ENCODE results near the gene PLCD1.
A peak's percentile ranks its signal among the peaks of the same experiment; 100 is the strongest.

PLCD1 gene

GRCh38 chr3:38027466-38028465 is 1.7 kb downstream of the PLCD1 start:
- Histone ChIP-seq H3K9me3 (ENCODE audit: control insufficient read depth in 2 of 2, low read length in 2 of 2) (no peaks in the 10 kb centered on the region), H3K36me3 (ENCODE audit: control insufficient read depth in 2 of 2, insufficient read depth in 2 of 2, low read length in 2 of 2) (no peaks in the 10 kb centered on the region), H3K9ac (ENCODE audit: low read depth in 1 of 2, low read length in 2 of 2) (peak overlapping the region in 1 of 2 donors; percentile 5), H3K4me3 (ENCODE audit: low read length in 2 of 2) (no peak overlapping the region), H3K27me3 (ENCODE audit: control insufficient read depth in 2 of 2, insufficient read depth in 2 of 2, low read length in 2 of 2) (peaks cover 0 to 2% of the 10 kb centered on the region in 2 donors), H3K27ac (ENCODE audit: low read depth in 2 of 2, low read length in 2 of 2) (no peak overlapping the region), H3K4me1 (ENCODE audit: control insufficient read depth in 2 of 2, insufficient read depth in 2 of 2, low read length in 2 of 2) (peaks cover 25 to 45% of the 10 kb centered on the region in 2 donors)

GRCh38 chr3:38026856-38027255 is 2.6 kb downstream of the PLCD1 start:
- Histone ChIP-seq H3K9ac (ENCODE audit: low read depth in 1 of 2, low read length in 2 of 2) (no peak overlapping the region), H3K36me3 (ENCODE audit: control insufficient read depth in 2 of 2, insufficient read depth in 2 of 2, low read length in 2 of 2) (no peaks in the 10 kb centered on the region), H3K27ac (ENCODE audit: low read depth in 2 of 2, low read length in 2 of 2) (no peak overlapping the region), H3K4me1 (ENCODE audit: control insufficient read depth in 2 of 2, insufficient read depth in 2 of 2, low read length in 2 of 2) (peaks cover 25 to 41% of the 10 kb centered on the region in 2 donors), H3K9me3 (ENCODE audit: control insufficient read depth in 2 of 2, low read length in 2 of 2) (no peaks in the 10 kb centered on the region), H3K4me3 (ENCODE audit: low read length in 2 of 2) (no peak overlapping the region), H3K27me3 (ENCODE audit: control insufficient read depth in 2 of 2, insufficient read depth in 2 of 2, low read length in 2 of 2) (peaks cover 0 to 2% of the 10 kb centered on the region in 2 donors)

GRCh38 chr3:38022896-38023709 is 6.3 kb downstream of the PLCD1 start:
- Histone ChIP-seq H3K4me1 (ENCODE audit: control insufficient read depth in 2 of 2, insufficient read depth in 2 of 2, low read length in 2 of 2) (peaks cover 11 to 27% of the 10 kb centered on the region in 2 donors), H3K36me3 (ENCODE audit: control insufficient read depth in 2 of 2, insufficient read depth in 2 of 2, low read length in 2 of 2) (peaks cover 11 to 14% of the 10 kb centered on the region in 2 donors), H3K27ac (ENCODE audit: low read depth in 2 of 2, low read length in 2 of 2) (peak overlapping the region in 1 of 2 donors; percentile 97), H3K27me3 (ENCODE audit: control insufficient read depth in 2 of 2, insufficient read depth in 2 of 2, low read length in 2 of 2) (no peaks in the 10 kb centered on the region), H3K4me3 (ENCODE audit: low read length in 2 of 2) (peak overlapping the region; percentile 84 to 94), H3K9me3 (ENCODE audit: control insufficient read depth in 2 of 2, low read length in 2 of 2) (no peaks in the 10 kb centered on the region), H3K9ac (ENCODE audit: low read depth in 1 of 2, low read length in 2 of 2) (peak overlapping the region; percentile 86 to 89)

- H3K27ac ChIP-seq (ENCODE audit: low read depth in 2 of 2, low read length in 2 of 2) = no peak overlapping the region
Observed at GRCh38 chr3:38022301-38022700, 7.1 kb downstream of the PLCD1 start.

GRCh38 chr3:38021196-38021595 is 8.2 kb downstream of the PLCD1 start:
- no peak overlapping the region for H3K4me3 ChIP-seq (ENCODE audit: low read length in 2 of 2)
- peaks cover 29 to 33% of the 10 kb centered on the region in 2 donors for H3K36me3 ChIP-seq (ENCODE audit: control insufficient read depth in 2 of 2, insufficient read depth in 2 of 2, low read length in 2 of 2)
- no peaks in the 10 kb centered on the region for H3K27me3 ChIP-seq (ENCODE audit: control insufficient read depth in 2 of 2, insufficient read depth in 2 of 2, low read length in 2 of 2)
- no peak overlapping the region for H3K27ac ChIP-seq (ENCODE audit: low read depth in 2 of 2, low read length in 2 of 2)
- H3K9ac ChIP-seq (ENCODE audit: low read depth in 1 of 2, low read length in 2 of 2) = no peak overlapping the region
- H3K9me3 ChIP-seq (ENCODE audit: control insufficient read depth in 2 of 2, low read length in 2 of 2) = no peaks in the 10 kb centered on the region
- peaks cover 11 to 30% of the 10 kb centered on the region in 2 donors for H3K4me1 ChIP-seq (ENCODE audit: control insufficient read depth in 2 of 2, insufficient read depth in 2 of 2, low read length in 2 of 2)

More at GRCh38 chr3:38022301-38022700, 7.1 kb downstream of the PLCD1 start:
- no peaks in the 10 kb centered on the region for H3K27me3 ChIP-seq (ENCODE audit: control insufficient read depth in 2 of 2, insufficient read depth in 2 of 2, low read length in 2 of 2)
- H3K4me3 ChIP-seq (ENCODE audit: low read length in 2 of 2) = no peak overlapping the region
- H3K9me3 ChIP-seq (ENCODE audit: control insufficient read depth in 2 of 2, low read length in 2 of 2) = no peaks in the 10 kb centered on the region
- H3K4me1 ChIP-seq (ENCODE audit: control insufficient read depth in 2 of 2, insufficient read depth in 2 of 2, low read length in 2 of 2) = peaks cover 11 to 27% of the 10 kb centered on the region in 2 donors
- H3K9ac ChIP-seq (ENCODE audit: low read depth in 1 of 2, low read length in 2 of 2) = no peak overlapping the region
- H3K36me3 ChIP-seq (ENCODE audit: control insufficient read depth in 2 of 2, insufficient read depth in 2 of 2, low read length in 2 of 2) = peaks cover 19 to 22% of the 10 kb centered on the region in 2 donors

- Histone ChIP-seq H3K4me1 (ENCODE audit: control insufficient read depth in 2 of 2, insufficient read depth in 2 of 2, low read length in 2 of 2) (peaks cover 16 to 30% of the 10 kb centered on the region in 2 donors), H3K9me3 (ENCODE audit: control insufficient read depth in 2 of 2, low read length in 2 of 2) (no peaks in the 10 kb centered on the region), H3K27ac (ENCODE audit: low read depth in 2 of 2, low read length in 2 of 2) (no peak overlapping the region), H3K9ac (ENCODE audit: low read depth in 1 of 2, low read length in 2 of 2) (no peak overlapping the region), H3K36me3 (ENCODE audit: control insufficient read depth in 2 of 2, insufficient read depth in 2 of 2, low read length in 2 of 2) (peaks cover 37 to 41% of the 10 kb centered on the region in 2 donors), H3K4me3 (ENCODE audit: low read length in 2 of 2) (no peak overlapping the region), H3K27me3 (ENCODE audit: control insufficient read depth in 2 of 2, insufficient read depth in 2 of 2, low read length in 2 of 2) (no peaks in the 10 kb centered on the region)
Observed at GRCh38 chr3:38020342-38020726, 9.1 kb downstream of the PLCD1 start.

- H3K9ac ChIP-seq (ENCODE audit: low read depth in 1 of 2, low read length in 2 of 2) = peak overlapping the region in 1 of 2 donors; percentile 15
- H3K27ac ChIP-seq (ENCODE audit: low read depth in 2 of 2, low read length in 2 of 2) = no peak overlapping the region
- no peaks in the 10 kb centered on the region for H3K9me3 ChIP-seq (ENCODE audit: control insufficient read depth in 2 of 2, low read length in 2 of 2)
- no peaks in the 10 kb centered on the region for H3K27me3 ChIP-seq (ENCODE audit: control insufficient read depth in 2 of 2, insufficient read depth in 2 of 2, low read length in 2 of 2)
- peaks cover 40 to 41% of the 10 kb centered on the region in 2 donors for H3K36me3 ChIP-seq (ENCODE audit: control insufficient read depth in 2 of 2, insufficient read depth in 2 of 2, low read length in 2 of 2)
- no peak overlapping the region for H3K4me3 ChIP-seq (ENCODE audit: low read length in 2 of 2)
- peaks cover 14 to 32% of the 10 kb centered on the region in 2 donors for H3K4me1 ChIP-seq (ENCODE audit: control insufficient read depth in 2 of 2, insufficient read depth in 2 of 2, low read length in 2 of 2)
Observed at GRCh38 chr3:38019658-38020341, 9.6 kb downstream of the PLCD1 start.

GRCh38 chr3:38018296-38019266 is 10.9 kb downstream of the PLCD1 start:
- H3K36me3 ChIP-seq (ENCODE audit: control insufficient read depth in 2 of 2, insufficient read depth in 2 of 2, low read length in 2 of 2) = peaks cover 41 to 43% of the 10 kb centered on the region in 2 donors
- no peaks in the 10 kb centered on the region for H3K27me3 ChIP-seq (ENCODE audit: control insufficient read depth in 2 of 2, insufficient read depth in 2 of 2, low read length in 2 of 2)
- peaks cover 14 to 30% of the 10 kb centered on the region in 2 donors for H3K4me1 ChIP-seq (ENCODE audit: control insufficient read depth in 2 of 2, insufficient read depth in 2 of 2, low read length in 2 of 2)
- H3K9me3 ChIP-seq (ENCODE audit: control insufficient read depth in 2 of 2, low read length in 2 of 2) = no peaks in the 10 kb centered on the region
- H3K4me3 ChIP-seq (ENCODE audit: low read length in 2 of 2) = no peak overlapping the region
- H3K27ac ChIP-seq (ENCODE audit: low read depth in 2 of 2, low read length in 2 of 2) = no peak overlapping the region
- H3K9ac ChIP-seq (ENCODE audit: low read depth in 1 of 2, low read length in 2 of 2) = no peak overlapping the region
